NB4 (cell line): Measurements from ENCODE around the gene STAB2.

Experiments
- CTCF ChIP-seq: IDR thresholded peaks from one replicate; pipeline ENCODE4 v1.5.1; 2012; ENCODE audit warnings: low read depth, low read length
- MAX ChIP-seq: IDR thresholded peaks from 2 replicates; pipeline ENCODE4 v1.6.1; 2011; ENCODE audit warnings: low read depth, low read length
- MYC ChIP-seq: IDR thresholded peaks from 2 replicates; pipeline ENCODE4 v1.6.1; 2011; ENCODE audit warnings: low read depth, low read length
- POLR2A ChIP-seq: IDR thresholded peaks from 2 replicates; pipeline ENCODE4 v1.6.1; 2011; ENCODE audit warnings: mild to moderate bottlenecking; ENCODE audit not compliant: insufficient read length; ENCODE audit errors: extremely low read depth

GRCh38 chr12:103540319-103540718 is 46.8 kb upstream of the STAB2 start:
- no peak for TF ChIP-seq CTCF
- TF ChIP-seq POLR2A = no peak
- TF ChIP-seq MAX = no peak
- TF ChIP-seq MYC = no peak
